ENCODE data around the gene ZNF70. TPM values are rescaled to one million over a fixed set of nuclear protein-coding genes. Genes with fewer than 3 reads are reported as not detected.

The ZNF70 gene
- total and polyA plus RNA-seq, 9 of the 15 experiments (the other 6 are each of a cell fraction or from before 2014, with no cell fraction given), result 0.14 to 3.3 (median 1.4) TPM

GRCh38 chr22:23786752-23787599, 36.1 kb upstream of the ZNF70 start, which contains the start of gene SMARCB1 (continued):
- TF ChIP-seq, protein P1, sequence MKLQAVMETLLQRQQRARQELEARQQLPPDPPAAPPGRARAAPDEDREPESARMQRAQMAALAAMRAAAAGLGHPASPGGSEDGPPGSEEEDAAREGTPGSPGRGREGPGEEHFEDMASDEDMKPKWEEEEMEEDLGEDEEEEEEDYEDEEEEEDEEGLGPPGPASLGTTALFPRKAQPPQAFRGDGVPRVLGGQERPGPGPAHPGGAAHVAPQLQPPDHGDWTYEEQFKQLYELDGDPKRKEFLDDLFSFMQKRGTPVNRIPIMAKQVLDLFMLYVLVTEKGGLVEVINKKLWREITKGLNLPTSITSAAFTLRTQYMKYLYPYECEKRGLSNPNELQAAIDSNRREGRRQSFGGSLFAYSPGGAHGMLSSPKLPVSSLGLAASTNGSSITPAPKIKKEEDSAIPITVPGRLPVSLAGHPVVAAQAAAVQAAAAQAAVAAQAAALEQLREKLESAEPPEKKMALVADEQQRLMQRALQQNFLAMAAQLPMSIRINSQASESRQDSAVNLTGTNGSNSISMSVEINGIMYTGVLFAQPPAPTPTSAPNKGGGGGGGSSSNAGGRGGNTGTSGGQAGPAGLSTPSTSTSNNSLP (IDR thresholded peaks at IDR 0.05; ENCODE audit: borderline replicate concordance, low read depth, low read length), result no peak
- TF ChIP-seq POLR2B (IDR thresholded peaks at IDR 0.05; ENCODE audit: low read depth, partially characterized antibody) (peak; percentile 81), PHF8 (IDR thresholded peaks at IDR 0.05; ENCODE audit: borderline replicate concordance, low read length) (peak; percentile 89), CCNT2 (IDR thresholded peaks at IDR 0.05; ENCODE audit: borderline replicate concordance, extremely low read depth, insufficient read length, low read depth, low read length) (peak; percentile 57), MTA3 (IDR thresholded peaks at IDR 0.05; ENCODE audit: borderline replicate concordance) (no peak), TARDBP (IDR thresholded peaks at IDR 0.05) (no peak), ZNF311 (CRISPR knock-in tag; IDR thresholded peaks at IDR 0.05) (no peak), ZNF518B (CRISPR knock-in tag; IDR thresholded peaks at IDR 0.05) (no peak), NFRKB (IDR thresholded peaks at IDR 0.05; ENCODE audit: low read depth) (no peak), NFXL1 (CRISPR knock-in tag; IDR thresholded peaks at IDR 0.05) (no peak), ZNF57 (CRISPR knock-in tag; IDR thresholded peaks at IDR 0.05) (no peak), TGIF2 (CRISPR knock-in tag; IDR thresholded peaks at IDR 0.05) (no peak), ASH1L (IDR thresholded peaks at IDR 0.05; ENCODE audit: borderline replicate concordance, low read depth, partially characterized antibody) (no peak), ZNF175 (CRISPR knock-in tag; IDR thresholded peaks at IDR 0.05; ENCODE audit: low read depth) (peak; percentile 64; the same call in 1 of the 2 replicates), ARID1B (IDR thresholded peaks at IDR 0.05) (no peak), ZNF24 (IDR thresholded peaks at IDR 0.05) (no peak), FOXK1 (CRISPR knock-in tag; IDR thresholded peaks at IDR 0.05; ENCODE audit: borderline replicate concordance) (no peak), TRIM28 (IDR thresholded peaks at IDR 0.05) (no peak), GTF2F1 (IDR thresholded peaks at IDR 0.05; ENCODE audit: low read depth, low read length) (no peak), ZEB2 (IDR thresholded peaks at IDR 0.05) (no peak)
- TF ChIP-seq, protein P2, sequence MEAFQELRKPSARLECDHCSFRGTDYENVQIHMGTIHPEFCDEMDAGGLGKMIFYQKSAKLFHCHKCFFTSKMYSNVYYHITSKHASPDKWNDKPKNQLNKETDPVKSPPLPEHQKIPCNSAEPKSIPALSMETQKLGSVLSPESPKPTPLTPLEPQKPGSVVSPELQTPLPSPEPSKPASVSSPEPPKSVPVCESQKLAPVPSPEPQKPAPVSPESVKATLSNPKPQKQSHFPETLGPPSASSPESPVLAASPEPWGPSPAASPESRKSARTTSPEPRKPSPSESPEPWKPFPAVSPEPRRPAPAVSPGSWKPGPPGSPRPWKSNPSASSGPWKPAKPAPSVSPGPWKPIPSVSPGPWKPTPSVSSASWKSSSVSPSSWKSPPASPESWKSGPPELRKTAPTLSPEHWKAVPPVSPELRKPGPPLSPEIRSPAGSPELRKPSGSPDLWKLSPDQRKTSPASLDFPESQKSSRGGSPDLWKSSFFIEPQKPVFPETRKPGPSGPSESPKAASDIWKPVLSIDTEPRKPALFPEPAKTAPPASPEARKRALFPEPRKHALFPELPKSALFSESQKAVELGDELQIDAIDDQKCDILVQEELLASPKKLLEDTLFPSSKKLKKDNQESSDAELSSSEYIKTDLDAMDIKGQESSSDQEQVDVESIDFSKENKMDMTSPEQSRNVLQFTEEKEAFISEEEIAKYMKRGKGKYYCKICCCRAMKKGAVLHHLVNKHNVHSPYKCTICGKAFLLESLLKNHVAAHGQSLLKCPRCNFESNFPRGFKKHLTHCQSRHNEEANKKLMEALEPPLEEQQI (IDR thresholded peaks at IDR 0.05), result no peak

Data from K562 (cell line).